ENCODE data around the gene OR6Q1. TPM values are rescaled to one million over a fixed set of nuclear protein-coding genes. Genes with fewer than 3 reads are reported as not detected.

OR6Q1 gene
- total and polyA plus RNA-seq, 9 of the 15 experiments (the other 6 are each of a cell fraction or from before 2014, with no cell fraction given): not detected

- H2AFZ ChIP-seq (ENCODE audit: low read depth, low read length): no peak overlapping the region
- TF ChIP-seq RHOXF2B (CRISPR knock-in tag; conservative IDR thresholded peaks at IDR 0.05) (no peak), U2AF2 (optimal IDR thresholded peaks at IDR 0.05; ENCODE audit: low read depth, low read length) (no peak), MEF2D (tag; conservative IDR thresholded peaks at IDR 0.05; ENCODE audit: low read depth) (no peak), ZNF354B (CRISPR knock-in tag; IDR thresholded peaks at IDR 0.05) (no peak), CBFB (CRISPR knock-in tag; IDR thresholded peaks at IDR 0.05) (no peak), ZBTB8A (IDR thresholded peaks at IDR 0.05; ENCODE audit: partially characterized antibody) (no peak), NFIC (IDR thresholded peaks at IDR 0.05) (no peak), NFATC3 (IDR thresholded peaks at IDR 0.05) (no peak), MCM2 (IDR thresholded peaks at IDR 0.05; ENCODE audit: low read depth) (no peak), TEAD2 (tag; IDR thresholded peaks at IDR 0.05) (no peak), TSC22D4 (tag; IDR thresholded peaks at IDR 0.05) (no peak), ZNF436 (CRISPR knock-in tag; IDR thresholded peaks at IDR 0.05) (no peak), ZC3H4 (CRISPR knock-in tag; IDR thresholded peaks at IDR 0.05; ENCODE audit: borderline replicate concordance) (no peak)
- H3K36me3 ChIP-seq (ENCODE audit: control insufficient read depth, insufficient read depth, low read length): no peaks in the 10 kb centered on the region
- DNase-seq (ENCODE audit: extremely low read depth in 1 of 4, low spot score in 3 of 4) (no peak), FAIRE-seq (no peak), ATAC-seq (no peak)
- 0% methylated on average over 1 of the region's 1 CpG for WGBS (ENCODE audit: insufficient coverage, low coverage, missing lambda C conversion rate)
- H3K27me3 ChIP-seq (ENCODE audit: control insufficient read depth in 2 of 2, insufficient read depth in 2 of 2, low read length in 2 of 2): no peaks in the 10 kb centered on the region
- POLR2A ChIA-PET: no interaction called here
- H3K4me3 ChIP-seq: no peak overlapping the region
- H3K79me2 ChIP-seq (ENCODE audit: control insufficient read depth, insufficient read depth, low read length): no peaks in the 10 kb centered on the region
- H3K4me1 ChIP-seq (replicated peaks in 1 of 2; ENCODE audit: control insufficient read depth in 2 of 2, insufficient read depth in 2 of 2, low read length in 2 of 2): no peaks in the 10 kb centered on the region
- H3K9me1 ChIP-seq (ENCODE audit: control insufficient read depth, insufficient read depth, low read length): no peaks in the 10 kb centered on the region
- in situ Hi-C loops (cut with MboI): no loop called here
- H3K4me2 ChIP-seq (ENCODE audit: insufficient read depth, low read length): no peak overlapping the region
- CTCF ChIA-PET (ENCODE audit: low intra/inter-chr PET ratio): interaction anchor here (0.6 kb wide), 1 partner anchor 1069 kb away, joined by 3 read pairs; no protein-coding TSS in a partner anchor
- H4K20me1 ChIP-seq (replicated peaks; ENCODE audit: control insufficient read depth, insufficient read depth, low read length): no peaks in the 10 kb centered on the region
- H3K9me3 ChIP-seq (replicated peaks; ENCODE audit: control insufficient read depth, insufficient read depth, low read depth, low read length): no peaks in the 10 kb centered on the region
- intact Hi-C loops (cut with micrococcal nuclease): no loop called here
- H3K27ac ChIP-seq (ENCODE audit: extremely low read depth, low read depth, low read length): no peak overlapping the region
- no TSS peak for BruUV-seq (replicated peaks)
- H3K9ac ChIP-seq (ENCODE audit: insufficient read depth in 1 of 2, low read depth in 2 of 2, low read length in 2 of 2): no peak overlapping the region
Observed at GRCh38 chr11:58070585-58070984, 39.8 kb downstream of the OR6Q1 start.

Data from K562 (cell line).